GM13976 (cell line): ENCODE measurements around the gene PECR.
A peak's percentile ranks its signal among the peaks of the same experiment; 100 is the strongest.

Source experiments
- DNase-seq: peaks from one replicate; pipeline ENCODE4 v3.0.0; 2012; ENCODE audit warnings: low spot score
- in situ Hi-C: fragments of 300-500 bp; cut with MboI; formaldehyde crosslinking; loops from one replicate; pipeline ENCODE4 v1.12.0; 2022; ENCODE audit warnings: low sequenced_read_pairs, mixed read lengths, inconsistent platforms; ENCODE audit not compliant: unreplicated experiment
- TF ChIP-seq, protein P1 (sequence below): IDR thresholded peaks from 2 replicates; pipeline ENCODE4 v1.5.1; 2012; ENCODE audit warnings: borderline replicate concordance, mild to moderate bottlenecking; ENCODE audit not compliant: insufficient read depth; ENCODE audit errors: extremely low read depth, missing control alignments, control extremely low read depth

PECR gene

DNA sequence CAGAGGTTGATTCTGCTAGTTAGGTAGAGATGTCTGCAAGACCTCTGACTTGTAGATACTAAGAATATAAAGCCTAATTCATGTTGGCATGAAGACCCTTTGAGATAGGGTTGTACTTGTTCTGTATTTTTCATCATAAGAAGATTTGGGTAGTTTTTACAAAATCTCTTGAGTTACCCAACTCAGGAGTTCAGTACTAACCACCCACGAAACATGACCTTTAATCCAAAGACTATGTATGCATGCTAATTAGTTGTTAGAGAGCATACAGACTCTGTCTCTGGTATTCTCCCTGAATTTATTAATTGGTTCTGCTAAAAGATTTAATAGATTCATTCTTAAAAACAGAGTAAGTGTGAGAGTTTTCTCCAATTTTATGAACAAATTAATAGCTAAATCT lies 16.9 kb downstream of the PECR start:
- in situ Hi-C loops = no loop called here
- no peak for DNase-seq
- TF ChIP-seq, protein P1, sequence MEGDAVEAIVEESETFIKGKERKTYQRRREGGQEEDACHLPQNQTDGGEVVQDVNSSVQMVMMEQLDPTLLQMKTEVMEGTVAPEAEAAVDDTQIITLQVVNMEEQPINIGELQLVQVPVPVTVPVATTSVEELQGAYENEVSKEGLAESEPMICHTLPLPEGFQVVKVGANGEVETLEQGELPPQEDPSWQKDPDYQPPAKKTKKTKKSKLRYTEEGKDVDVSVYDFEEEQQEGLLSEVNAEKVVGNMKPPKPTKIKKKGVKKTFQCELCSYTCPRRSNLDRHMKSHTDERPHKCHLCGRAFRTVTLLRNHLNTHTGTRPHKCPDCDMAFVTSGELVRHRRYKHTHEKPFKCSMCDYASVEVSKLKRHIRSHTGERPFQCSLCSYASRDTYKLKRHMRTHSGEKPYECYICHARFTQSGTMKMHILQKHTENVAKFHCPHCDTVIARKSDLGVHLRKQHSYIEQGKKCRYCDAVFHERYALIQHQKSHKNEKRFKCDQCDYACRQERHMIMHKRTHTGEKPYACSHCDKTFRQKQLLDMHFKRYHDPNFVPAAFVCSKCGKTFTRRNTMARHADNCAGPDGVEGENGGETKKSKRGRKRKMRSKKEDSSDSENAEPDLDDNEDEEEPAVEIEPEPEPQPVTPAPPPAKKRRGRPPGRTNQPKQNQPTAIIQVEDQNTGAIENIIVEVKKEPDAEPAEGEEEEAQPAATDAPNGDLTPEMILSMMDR = no peak

GRCh38 chr2:216064014-216064630 lies 17.5 kb downstream of the PECR start:
- TF ChIP-seq, protein P1 = no peak
- DNase-seq = no peak
- in situ Hi-C loops = no loop called here

DNA sequence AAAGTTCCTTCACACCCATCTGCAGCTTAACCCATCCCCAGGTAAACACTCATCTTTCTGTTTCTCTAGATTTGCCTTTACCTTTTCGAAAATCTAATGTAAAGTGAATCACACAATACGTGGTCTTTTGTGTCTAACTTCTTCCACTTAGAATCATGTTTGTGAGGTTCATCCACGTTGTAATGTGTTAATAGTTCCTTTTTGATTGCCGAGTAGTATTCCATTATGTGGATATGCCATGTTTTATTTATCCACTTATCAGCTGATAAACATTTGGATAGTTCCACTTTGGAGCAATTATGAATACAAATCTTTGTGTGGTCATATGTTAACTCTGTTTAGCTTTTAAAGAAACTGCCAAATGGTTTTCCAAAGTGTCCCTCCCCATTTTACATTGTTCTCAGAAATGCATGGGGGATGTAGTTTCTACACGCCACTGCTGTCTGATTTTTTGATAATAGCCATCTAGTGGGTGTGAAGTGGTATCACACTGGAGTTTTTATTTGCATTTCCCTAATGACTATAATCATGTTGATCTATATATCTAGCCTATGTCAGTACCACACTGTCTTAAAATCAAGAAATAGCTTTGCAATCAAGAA lies 22.3 kb downstream of the PECR start:
- in situ Hi-C loops = no loop called here
- TF ChIP-seq, protein P1 = no peak
- no peak for DNase-seq

- TF ChIP-seq, protein P1 = no peak
- in situ Hi-C loops = no loop called here
- DNase-seq = peak; percentile 66
Observed at GRCh38 chr2:216057688-216058193, 23.9 kb downstream of the PECR start.

- TF ChIP-seq, protein P1 = no peak
- DNase-seq = peak; percentile 46
- in situ Hi-C loops = no loop called here
Observed at GRCh38 chr2:216056739-216057138, 24.9 kb downstream of the PECR start.

- DNase-seq = no peak
- in situ Hi-C loops = no loop called here
- TF ChIP-seq, protein P1 = no peak
Observed at GRCh38 chr2:216055680-216056079, 25.9 kb downstream of the PECR start.
